Body of pancreas (tissue), 4 donors: ENCODE data around the gene LBH.

ENCODE experiments used
- POLR2A ChIP-seq, 3 donors: fragments of 450-650 bp; IDR thresholded peaks; one replicate each; pipeline ENCODE4 v1.6.1; 2016; ENCODE audit warnings: antibody characterized with exemption in 3 of 3, mild to moderate bottlenecking in 2 of 3
- TF ChIP-seq, protein P1 (sequence below), 7 experiments: fragments of 450-650 bp in 4 of 7; fragments of 200-600 bp in 3 of 7; sonication (generic) in 3 of 7; IDR thresholded peaks; one replicate each; pipeline ENCODE4 v1.5.1; 2016 to 2019; ENCODE audit warnings: antibody characterized with exemption in 7 of 7

DNA sequence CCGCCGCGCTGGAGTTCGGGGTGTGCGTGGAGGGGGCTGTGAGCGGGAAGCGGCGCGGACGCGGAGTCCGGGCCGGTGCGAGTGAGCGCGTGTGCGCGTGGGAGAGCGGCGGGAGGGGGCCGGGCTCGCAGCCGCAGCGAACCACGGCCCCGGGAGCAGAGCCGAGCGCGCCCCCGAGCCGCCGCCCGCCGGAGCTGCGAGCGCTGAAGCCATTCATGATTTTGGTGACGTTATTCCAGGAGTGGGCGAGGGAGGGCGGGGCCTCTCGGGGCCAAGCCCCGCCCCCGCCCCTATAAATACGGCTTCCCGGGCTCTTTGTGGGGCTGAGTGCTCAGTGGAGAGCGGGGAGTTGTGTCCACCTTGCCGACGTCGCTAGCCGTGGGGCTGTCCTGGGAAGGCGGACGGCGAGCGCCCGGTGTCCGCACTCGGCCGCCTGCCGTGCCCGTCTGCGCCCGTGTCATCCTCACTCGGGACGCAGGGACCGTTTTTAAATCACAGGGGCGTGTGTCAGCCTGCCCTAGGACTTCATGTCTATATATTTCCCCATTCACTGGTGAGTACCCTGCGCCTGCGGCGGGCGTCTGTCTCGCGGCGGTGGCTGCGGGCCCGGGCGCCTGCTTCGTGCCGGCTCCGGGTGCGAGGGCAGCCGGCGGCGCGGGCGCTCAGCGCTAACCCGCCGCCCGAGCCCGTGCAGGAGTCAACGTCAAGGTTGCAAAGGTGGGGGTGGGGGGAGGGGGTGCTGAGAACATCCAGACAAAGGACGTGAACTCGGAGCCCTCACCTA lies at the start of gene LBH:
- TF ChIP-seq, protein P1, sequence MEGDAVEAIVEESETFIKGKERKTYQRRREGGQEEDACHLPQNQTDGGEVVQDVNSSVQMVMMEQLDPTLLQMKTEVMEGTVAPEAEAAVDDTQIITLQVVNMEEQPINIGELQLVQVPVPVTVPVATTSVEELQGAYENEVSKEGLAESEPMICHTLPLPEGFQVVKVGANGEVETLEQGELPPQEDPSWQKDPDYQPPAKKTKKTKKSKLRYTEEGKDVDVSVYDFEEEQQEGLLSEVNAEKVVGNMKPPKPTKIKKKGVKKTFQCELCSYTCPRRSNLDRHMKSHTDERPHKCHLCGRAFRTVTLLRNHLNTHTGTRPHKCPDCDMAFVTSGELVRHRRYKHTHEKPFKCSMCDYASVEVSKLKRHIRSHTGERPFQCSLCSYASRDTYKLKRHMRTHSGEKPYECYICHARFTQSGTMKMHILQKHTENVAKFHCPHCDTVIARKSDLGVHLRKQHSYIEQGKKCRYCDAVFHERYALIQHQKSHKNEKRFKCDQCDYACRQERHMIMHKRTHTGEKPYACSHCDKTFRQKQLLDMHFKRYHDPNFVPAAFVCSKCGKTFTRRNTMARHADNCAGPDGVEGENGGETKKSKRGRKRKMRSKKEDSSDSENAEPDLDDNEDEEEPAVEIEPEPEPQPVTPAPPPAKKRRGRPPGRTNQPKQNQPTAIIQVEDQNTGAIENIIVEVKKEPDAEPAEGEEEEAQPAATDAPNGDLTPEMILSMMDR (IDR thresholded peaks at IDR 0.05) = no peak
- peak; percentile 86 to 91 (median 90) for TF ChIP-seq POLR2A (IDR thresholded peaks at IDR 0.05)
